Type B pancreatic cell (in vitro differentiated cells): Measurements from ENCODE around the gene OR52D1. TPM values are rescaled to one million over a fixed set of nuclear protein-coding genes. Genes with fewer than 3 reads are reported as not detected.

Source experiments
- DNase-seq: peaks from one replicate; pipeline ENCODE4 v3.0.0; 2021; ENCODE audit warnings: mixed read lengths; ENCODE audit not compliant: unreplicated experiment; ENCODE audit errors: extremely low spot score
- H3K27ac Mint-ChIP-seq: 2 replicates; pipeline ENCODE4 v1.8.0; 2021; ENCODE audit warnings: mild to moderate bottlenecking, mixed read lengths
- H3K27me3 Mint-ChIP-seq: 2 replicates; pipeline ENCODE4 v1.8.0; 2021; ENCODE audit warnings: mixed read lengths
- H3K36me3 Mint-ChIP-seq: 2 replicates; pipeline ENCODE4 v1.8.0; 2021; ENCODE audit warnings: mixed read lengths
- H3K4me1 Mint-ChIP-seq: one replicate; pipeline ENCODE4 v1.8.0; 2021; ENCODE audit warnings: mixed read lengths; ENCODE audit not compliant: unreplicated experiment
- H3K4me3 Mint-ChIP-seq: 2 replicates; pipeline ENCODE4 v1.8.0; 2021; ENCODE audit warnings: mild to moderate bottlenecking, mixed read lengths
- H3K9me3 Mint-ChIP-seq: 2 replicates; pipeline ENCODE4 v1.8.0; 2021; ENCODE audit warnings: mixed read lengths
- CTCF ChIP-seq: fragments of 200-600 bp; sonication (generic); conservative IDR thresholded peaks from 2 replicates; pipeline ENCODE4 v1.5.0; 2021; ENCODE audit warnings: antibody characterized with exemption, mild to moderate bottlenecking
- total RNA-seq: library from RNA; stranded (reverse); gene quantifications from 2 replicates; pipeline ENCODE4 v1.2.1, GENCODE V29; 2021; ENCODE audit warnings: low replicate concordance

OR52D1 gene
- total RNA-seq, 1 donor from 2014 or later, result not detected

- H3K4me1 Mint-ChIP-seq, result no peaks in the 10 kb centered on the region
- H3K4me3 Mint-ChIP-seq, result no peak overlapping the region
- TF ChIP-seq CTCF, result no peak
- no peaks in the 10 kb centered on the region for H3K9me3 Mint-ChIP-seq
- H3K36me3 Mint-ChIP-seq, result no peaks in the 10 kb centered on the region
- no peaks in the 10 kb centered on the region for H3K27me3 Mint-ChIP-seq
- DNase-seq, result no peak
- H3K27ac Mint-ChIP-seq, result no peak overlapping the region
Observed at GRCh38 chr11:5460983-5461621, 27.4 kb upstream of the OR52D1 start.

GRCh38 chr11:5467527-5467926, 21.0 kb upstream of the OR52D1 start:
- peaks cover 6% of the 10 kb centered on the region for H3K27me3 Mint-ChIP-seq
- H3K4me3 Mint-ChIP-seq, result no peak overlapping the region
- no peak for TF ChIP-seq CTCF
- no peak overlapping the region for H3K27ac Mint-ChIP-seq
- no peaks in the 10 kb centered on the region for H3K36me3 Mint-ChIP-seq
- H3K4me1 Mint-ChIP-seq, result no peaks in the 10 kb centered on the region
- H3K9me3 Mint-ChIP-seq, result no peaks in the 10 kb centered on the region
- DNase-seq, result no peak

- Mint-ChIP-seq H3K36me3 (no peaks in the 10 kb centered on the region), H3K27ac (no peak overlapping the region), H3K27me3 (peaks cover 10% of the 10 kb centered on the region), H3K4me1 (no peaks in the 10 kb centered on the region), H3K4me3 (no peak overlapping the region), H3K9me3 (no peaks in the 10 kb centered on the region)
- no peak for TF ChIP-seq CTCF
- no peak for DNase-seq
Observed at GRCh38 chr11:5473921-5474320, 14.6 kb upstream of the OR52D1 start.

- Mint-ChIP-seq H3K9me3 (no peaks in the 10 kb centered on the region), H3K4me1 (no peaks in the 10 kb centered on the region), H3K4me3 (no peak overlapping the region), H3K36me3 (no peaks in the 10 kb centered on the region), H3K27me3 (peaks cover 4% of the 10 kb centered on the region), H3K27ac (no peak overlapping the region)
- no peak for DNase-seq
- peak; percentile 89 for TF ChIP-seq CTCF
Observed at GRCh38 chr11:5476186-5476819, 12.2 kb upstream of the OR52D1 start.

- Mint-ChIP-seq H3K27ac (no peak overlapping the region), H3K27me3 (peaks cover 8% of the 10 kb centered on the region), H3K9me3 (no peaks in the 10 kb centered on the region), H3K4me1 (no peaks in the 10 kb centered on the region), H3K4me3 (no peak overlapping the region), H3K36me3 (no peaks in the 10 kb centered on the region)
- TF ChIP-seq CTCF, result no peak
- no peak for DNase-seq
Observed at GRCh38 chr11:5486003-5486402, 2.5 kb upstream of the OR52D1 start.
